Nephron (organoid): ENCODE results near the gene ENDOG.
"Not testable (repeated sequence)": the region's sequence is repeated elsewhere in the genome, so short reads cannot be mapped to it uniquely, and the experiment has no call there.

Experiments used
- H3K27ac Mint-ChIP-seq, 3 experiments: 2 replicates each; pipeline ENCODE4 v1.8.0; 2020; ENCODE audit warnings: mixed read lengths in 3 of 3, mild to moderate bottlenecking in 2 of 3, moderate library complexity in 1 of 3
- H3K27me3 Mint-ChIP-seq: 2 replicates; pipeline ENCODE4 v1.8.0; 2021; ENCODE audit warnings: low read depth, mild to moderate bottlenecking, moderate library complexity, mixed read lengths
- H3K36me3 Mint-ChIP-seq: 2 replicates; pipeline ENCODE4 v1.8.0; 2020; ENCODE audit warnings: low read depth, mixed read lengths
- H3K4me1 Mint-ChIP-seq: 2 replicates; pipeline ENCODE4 v1.8.0; 2020; ENCODE audit warnings: mixed read lengths
- H3K4me3 Mint-ChIP-seq, 3 experiments: 2 replicates each; pipeline ENCODE4 v1.8.0; 2020; ENCODE audit warnings: mild to moderate bottlenecking in 3 of 3, mixed read lengths in 3 of 3, moderate library complexity in 2 of 3
- H3K9me3 Mint-ChIP-seq: 2 replicates; pipeline ENCODE4 v1.8.0; 2020; ENCODE audit warnings: mixed read lengths
- CTCF ChIP-seq, 3 experiments: fragments of 200-600 bp; sonication (generic); IDR thresholded peaks; one replicate each; pipeline ENCODE4 v1.5.0; 2021; ENCODE audit warnings: antibody characterized with exemption in 3 of 3; ENCODE audit not compliant: unreplicated experiment in 3 of 3

The ENDOG gene

GRCh38 chr9:128836509-128837145 is 18.3 kb downstream of the ENDOG start:
- Mint-ChIP-seq H3K36me3 (peaks cover 12% of the 10 kb centered on the region), H3K27me3 (no peaks in the 10 kb centered on the region), H3K4me3 (no peak overlapping the region), H3K9me3 (no peaks in the 10 kb centered on the region), H3K4me1 (peaks cover 10% of the 10 kb centered on the region), H3K27ac (no peak overlapping the region)
- TF ChIP-seq CTCF (IDR thresholded peaks at IDR 0.05; ENCODE audit: unreplicated experiment in 3 of 3) = no peak

DNA sequence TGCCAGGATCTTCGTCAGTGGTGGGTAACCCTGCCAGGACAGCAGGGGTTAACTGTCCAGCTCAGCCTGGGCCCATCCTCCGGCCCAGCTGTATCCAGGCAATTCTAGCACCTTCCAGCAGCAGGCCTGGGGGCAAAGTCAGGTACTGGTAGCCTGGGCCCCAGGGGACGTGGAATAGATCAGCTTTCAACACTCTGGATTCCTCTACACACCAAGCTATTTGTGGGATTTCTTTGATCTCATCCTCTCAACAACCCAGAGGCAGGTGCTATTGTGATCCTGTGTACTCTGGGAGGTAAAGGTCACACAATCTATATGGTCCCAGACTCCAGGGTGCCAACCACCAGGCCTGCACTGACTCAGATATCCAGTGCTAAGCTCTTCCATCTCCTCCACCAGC is 20.0 kb downstream of the ENDOG start:
- H3K9me3 Mint-ChIP-seq = no peaks in the 10 kb centered on the region
- peaks cover 10% of the 10 kb centered on the region for H3K4me1 Mint-ChIP-seq
- no peak for TF ChIP-seq CTCF (IDR thresholded peaks at IDR 0.05; ENCODE audit: unreplicated experiment in 3 of 3)
- peaks cover 15% of the 10 kb centered on the region for H3K36me3 Mint-ChIP-seq
- no peak overlapping the region for H3K27ac Mint-ChIP-seq
- H3K4me3 Mint-ChIP-seq = no peak overlapping the region
- no peaks in the 10 kb centered on the region for H3K27me3 Mint-ChIP-seq

DNA sequence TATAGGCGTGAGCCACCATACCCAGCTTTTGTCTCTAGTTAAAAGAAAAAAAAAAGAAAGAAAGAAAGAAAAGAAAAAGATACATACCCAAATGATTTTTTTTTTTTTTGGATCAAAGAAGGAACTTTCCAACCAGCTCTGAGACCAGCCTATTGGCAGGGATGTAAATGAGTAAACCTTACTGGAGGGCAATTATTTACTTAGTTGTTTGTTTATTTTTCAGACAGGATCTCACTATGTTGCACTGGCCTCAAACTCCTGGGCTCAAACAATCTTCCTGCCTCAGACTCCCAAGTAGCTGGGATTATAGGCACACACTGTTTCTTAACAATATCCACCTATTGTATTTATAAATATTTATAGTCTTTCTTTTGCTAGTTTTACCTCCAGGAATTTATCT is 22.2 kb downstream of the ENDOG start:
- Mint-ChIP-seq H3K9me3 (no peaks in the 10 kb centered on the region), H3K27me3 (no peaks in the 10 kb centered on the region), H3K4me3 (no peak overlapping the region), H3K27ac (no peak overlapping the region), H3K36me3 (peaks cover 14% of the 10 kb centered on the region), H3K4me1 (peaks cover 18% of the 10 kb centered on the region)
- no peak for TF ChIP-seq CTCF (IDR thresholded peaks at IDR 0.05; ENCODE audit: unreplicated experiment in 3 of 3)

GRCh38 chr9:128841694-128842492 is 23.6 kb downstream of the ENDOG start:
- TF ChIP-seq CTCF (IDR thresholded peaks at IDR 0.05; ENCODE audit: unreplicated experiment in 3 of 3) = no peak

GRCh38 chr9:128843171-128843570 is 24.9 kb downstream of the ENDOG start:
- not testable (repeated sequence) for H3K4me3 Mint-ChIP-seq, H3K9me3 Mint-ChIP-seq, H3K27ac Mint-ChIP-seq, H3K27me3 Mint-ChIP-seq
- H3K36me3 Mint-ChIP-seq = peaks cover 23% of the 10 kb centered on the region
- peaks cover 16% of the 10 kb centered on the region for H3K4me1 Mint-ChIP-seq

More at GRCh38 chr9:128841694-128842492, 23.6 kb downstream of the ENDOG start:
- Mint-ChIP-seq H3K4me3 (no peak overlapping the region), H3K27ac (no peak overlapping the region), H3K4me1 (peaks cover 20% of the 10 kb centered on the region), H3K9me3 (no peaks in the 10 kb centered on the region), H3K36me3 (peaks cover 14% of the 10 kb centered on the region), H3K27me3 (no peaks in the 10 kb centered on the region)

- H3K27ac Mint-ChIP-seq = peak overlapping the region; percentile 70 to 86 (median 78)
- peak overlapping the region in 2 of 3 experiments; percentile 3 to 23 for H3K4me3 Mint-ChIP-seq
- H3K27me3 Mint-ChIP-seq = no peaks in the 10 kb centered on the region
- peaks cover 9% of the 10 kb centered on the region for H3K9me3 Mint-ChIP-seq
- peaks cover 10% of the 10 kb centered on the region for H3K4me1 Mint-ChIP-seq
- peaks cover 26% of the 10 kb centered on the region for H3K36me3 Mint-ChIP-seq
- no peak for TF ChIP-seq CTCF (IDR thresholded peaks at IDR 0.05; ENCODE audit: unreplicated experiment in 3 of 3)
These were observed 27.1 kb downstream of the ENDOG start for GRCh38 chr9:128845186-128845931.
